ENCODE results near the gene LY6G6F.

LY6G6F gene

GRCh38 chr6:31752739-31753319, 46.2 kb downstream of the LY6G6F start:
- no peak for TF ChIP-seq CTCF (IDR thresholded peaks at IDR 0.05; ENCODE audit: low read length)
- no peak for TF ChIP-seq EZH2 (IDR thresholded peaks at IDR 0.05; ENCODE audit: borderline replicate concordance, low read length)
- H3F3A ChIP-seq (ENCODE audit: insufficient read depth, low read length) = no peaks in the 10 kb centered on the region
- peaks cover 16% of the 10 kb centered on the region; the same call in 1 of the 2 replicates for H3K36me3 ChIP-seq (ENCODE audit: insufficient read depth, low read length)
- no peaks in the 10 kb centered on the region for H3K9me3 ChIP-seq (ENCODE audit: low read length)
- H3K4me3 ChIP-seq (ENCODE audit: low read depth, low read length, poor library complexity, severe bottlenecking) = no peak overlapping the region
- no peaks in the 10 kb centered on the region for H3K4me1 ChIP-seq (ENCODE audit: insufficient read depth, low read length, severe bottlenecking)
- no peak overlapping the region for H2AFZ ChIP-seq (ENCODE audit: low read length)
- no peaks in the 10 kb centered on the region for H3K9me2 ChIP-seq (ENCODE audit: low read depth, low read length)
- H3K4me2 ChIP-seq (ENCODE audit: low read length) = no peak overlapping the region
- H4K20me1 ChIP-seq (ENCODE audit: insufficient read depth, low read length) = no peaks in the 10 kb centered on the region
- no peaks in the 10 kb centered on the region for H3K27me3 ChIP-seq (ENCODE audit: insufficient read depth, low read length)
- H3K27ac ChIP-seq (ENCODE audit: low read depth, low read length, poor library complexity, severe bottlenecking) = no peak overlapping the region
- H3K9ac ChIP-seq (ENCODE audit: low read length) = no peak overlapping the region
- no peaks in the 10 kb centered on the region for H3K79me2 ChIP-seq (ENCODE audit: insufficient read depth, low read length)

GRCh38 chr6:31758281-31758680, 51.6 kb downstream of the LY6G6F start:
- no peaks in the 10 kb centered on the region for H3K79me2 ChIP-seq (ENCODE audit: insufficient read depth, low read length)
- no peak overlapping the region for H3K4me2 ChIP-seq (ENCODE audit: low read length)
- no peaks in the 10 kb centered on the region for H3F3A ChIP-seq (ENCODE audit: insufficient read depth, low read length)
- H4K20me1 ChIP-seq (ENCODE audit: insufficient read depth, low read length) = no peaks in the 10 kb centered on the region
- H3K9me3 ChIP-seq (ENCODE audit: low read length) = no peaks in the 10 kb centered on the region
- TF ChIP-seq EZH2 (IDR thresholded peaks at IDR 0.05; ENCODE audit: borderline replicate concordance, low read length) (no peak), CTCF (IDR thresholded peaks at IDR 0.05; ENCODE audit: low read length) (no peak)
- H2AFZ ChIP-seq (ENCODE audit: low read length) = no peak overlapping the region
- no peak overlapping the region for H3K27ac ChIP-seq (ENCODE audit: low read depth, low read length, poor library complexity, severe bottlenecking)
- H3K27me3 ChIP-seq (ENCODE audit: insufficient read depth, low read length) = no peaks in the 10 kb centered on the region
- H3K9ac ChIP-seq (ENCODE audit: low read length) = no peak overlapping the region
- peaks cover 55% of the 10 kb centered on the region for H3K36me3 ChIP-seq (ENCODE audit: insufficient read depth, low read length)
- no peak overlapping the region for H3K4me3 ChIP-seq (ENCODE audit: low read depth, low read length, poor library complexity, severe bottlenecking)
- no peaks in the 10 kb centered on the region for H3K4me1 ChIP-seq (ENCODE audit: insufficient read depth, low read length, severe bottlenecking)
- no peaks in the 10 kb centered on the region for H3K9me2 ChIP-seq (ENCODE audit: low read depth, low read length)

All from OCI-LY1 (cell line).